ENCODE measurements around the gene SLC1A3.

Gene SLC1A3

DNA sequence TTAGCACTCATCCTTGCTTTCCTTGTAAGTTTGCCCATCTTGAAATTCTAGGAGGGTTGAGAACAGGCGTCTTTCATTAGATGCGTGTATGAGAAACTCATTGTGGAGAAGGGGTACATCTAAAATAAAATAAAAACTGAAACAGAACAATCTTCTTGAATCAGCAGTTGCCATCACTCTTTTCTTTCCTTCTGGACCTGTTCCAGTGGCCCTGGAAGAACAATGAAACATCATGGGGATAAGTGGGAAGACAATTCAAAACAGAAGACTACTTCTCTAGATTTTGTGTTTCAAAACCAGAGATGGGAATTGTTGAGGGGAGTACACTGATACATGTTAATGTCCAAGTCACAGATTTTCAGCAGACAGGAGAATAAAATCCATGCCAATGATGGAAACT lies 59.9 kb downstream of the SLC1A3 start:
- H3K9me3 Mint-ChIP-seq = no peaks in the 10 kb centered on the region
- no peaks in the 10 kb centered on the region for H3K27me3 Mint-ChIP-seq (ENCODE audit: low read depth)
- TF ChIP-seq, protein P1, sequence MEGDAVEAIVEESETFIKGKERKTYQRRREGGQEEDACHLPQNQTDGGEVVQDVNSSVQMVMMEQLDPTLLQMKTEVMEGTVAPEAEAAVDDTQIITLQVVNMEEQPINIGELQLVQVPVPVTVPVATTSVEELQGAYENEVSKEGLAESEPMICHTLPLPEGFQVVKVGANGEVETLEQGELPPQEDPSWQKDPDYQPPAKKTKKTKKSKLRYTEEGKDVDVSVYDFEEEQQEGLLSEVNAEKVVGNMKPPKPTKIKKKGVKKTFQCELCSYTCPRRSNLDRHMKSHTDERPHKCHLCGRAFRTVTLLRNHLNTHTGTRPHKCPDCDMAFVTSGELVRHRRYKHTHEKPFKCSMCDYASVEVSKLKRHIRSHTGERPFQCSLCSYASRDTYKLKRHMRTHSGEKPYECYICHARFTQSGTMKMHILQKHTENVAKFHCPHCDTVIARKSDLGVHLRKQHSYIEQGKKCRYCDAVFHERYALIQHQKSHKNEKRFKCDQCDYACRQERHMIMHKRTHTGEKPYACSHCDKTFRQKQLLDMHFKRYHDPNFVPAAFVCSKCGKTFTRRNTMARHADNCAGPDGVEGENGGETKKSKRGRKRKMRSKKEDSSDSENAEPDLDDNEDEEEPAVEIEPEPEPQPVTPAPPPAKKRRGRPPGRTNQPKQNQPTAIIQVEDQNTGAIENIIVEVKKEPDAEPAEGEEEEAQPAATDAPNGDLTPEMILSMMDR (IDR thresholded peaks at IDR 0.05; ENCODE audit: unreplicated experiment in 3 of 3) = no peak
- no peak overlapping the region for H3K4me3 Mint-ChIP-seq
- H3K4me1 Mint-ChIP-seq = peaks cover 30% of the 10 kb centered on the region
- peaks cover 3% of the 10 kb centered on the region for H3K36me3 Mint-ChIP-seq (ENCODE audit: low read depth)
- H3K27ac Mint-ChIP-seq = peak overlapping the region in 2 of 3 experiments; percentile 44 to 50

DNA sequence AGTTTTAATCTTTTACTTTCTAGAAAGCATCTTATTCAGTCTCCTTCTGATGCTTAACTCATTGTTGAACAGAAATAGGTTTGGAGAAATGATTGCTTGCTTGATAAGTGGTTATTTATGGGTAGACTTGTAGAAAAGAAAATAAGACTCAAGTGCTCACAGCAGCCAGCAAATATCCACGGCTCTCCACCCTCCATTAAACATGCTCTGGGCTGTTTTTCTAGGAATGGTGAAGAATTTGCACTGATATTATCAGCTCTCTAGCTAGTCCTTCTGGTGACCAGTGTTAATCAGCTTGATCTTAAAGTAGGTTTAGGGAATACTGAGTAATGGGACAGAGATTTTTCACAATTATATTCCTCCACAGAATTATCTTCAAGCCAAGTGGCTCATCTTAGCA lies 60.6 kb downstream of the SLC1A3 start:
- TF ChIP-seq, protein P1 (IDR thresholded peaks at IDR 0.05; ENCODE audit: unreplicated experiment in 3 of 3) = no peak
- H3K27ac Mint-ChIP-seq = peak overlapping the region; percentile 22 to 44 (median 27)
- peaks cover 3% of the 10 kb centered on the region for H3K36me3 Mint-ChIP-seq (ENCODE audit: low read depth)
- H3K9me3 Mint-ChIP-seq = no peaks in the 10 kb centered on the region
- H3K4me1 Mint-ChIP-seq = peaks cover 30% of the 10 kb centered on the region
- H3K4me3 Mint-ChIP-seq = no peak overlapping the region
- H3K27me3 Mint-ChIP-seq (ENCODE audit: low read depth) = no peaks in the 10 kb centered on the region

DNA sequence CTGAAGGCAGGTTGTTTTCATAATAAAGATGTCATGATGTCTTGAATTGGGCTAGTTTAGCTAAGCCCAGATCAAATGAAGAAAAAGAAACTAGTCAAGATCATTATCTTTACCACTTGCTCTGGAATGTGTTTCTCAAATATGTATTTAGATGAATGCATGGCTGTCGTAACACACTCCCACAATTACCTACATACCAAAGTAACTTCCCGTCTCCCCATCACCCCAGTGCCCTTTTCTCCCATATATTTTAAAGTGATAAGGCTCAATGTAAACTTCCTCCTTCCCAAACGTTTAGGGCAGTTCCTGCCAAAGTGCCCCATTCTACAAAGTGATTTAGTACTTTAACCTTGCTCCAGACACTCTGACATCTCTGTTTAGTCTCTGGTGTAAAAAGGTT lies 61.4 kb downstream of the SLC1A3 start:
- TF ChIP-seq, protein P1 (IDR thresholded peaks at IDR 0.05; ENCODE audit: unreplicated experiment in 3 of 3) = no peak
- H3K4me3 Mint-ChIP-seq = no peak overlapping the region
- no peaks in the 10 kb centered on the region for H3K27me3 Mint-ChIP-seq (ENCODE audit: low read depth)
- peaks cover 3% of the 10 kb centered on the region for H3K36me3 Mint-ChIP-seq (ENCODE audit: low read depth)
- H3K9me3 Mint-ChIP-seq = no peaks in the 10 kb centered on the region
- peaks cover 24% of the 10 kb centered on the region for H3K4me1 Mint-ChIP-seq
- no peak overlapping the region for H3K27ac Mint-ChIP-seq

DNA sequence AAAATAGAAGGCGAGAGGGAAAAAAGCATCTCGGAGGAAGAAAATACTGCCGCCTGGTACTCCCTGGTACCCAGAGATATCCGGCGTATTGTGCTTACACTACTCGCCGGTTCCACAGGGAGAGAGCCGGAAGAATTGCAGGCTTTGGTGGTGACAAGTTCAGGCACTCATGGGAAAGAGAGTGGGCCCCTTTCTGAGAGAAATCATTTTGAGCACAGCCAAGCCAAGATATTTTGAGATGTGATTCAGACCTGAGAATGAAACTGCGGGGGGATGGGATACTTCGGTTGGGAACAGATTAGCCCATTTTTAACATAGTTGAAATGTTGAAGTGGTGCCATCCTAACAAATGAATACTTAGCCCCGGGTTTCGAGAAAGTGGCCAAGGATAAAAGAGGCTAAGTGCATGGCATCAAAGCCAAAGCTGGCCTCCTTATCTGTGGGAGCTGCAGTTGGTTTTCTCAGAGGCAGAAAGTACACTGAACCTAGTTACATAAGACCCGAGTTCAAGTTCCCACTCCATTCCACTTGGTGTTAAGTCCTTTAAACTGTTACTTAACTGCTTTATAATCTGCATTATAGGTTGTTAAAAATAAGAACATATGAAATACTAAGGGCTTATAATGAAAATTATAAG lies 62.7 kb downstream of the SLC1A3 start:
- H3K4me3 Mint-ChIP-seq = no peak overlapping the region
- H3K27me3 Mint-ChIP-seq (ENCODE audit: low read depth) = no peaks in the 10 kb centered on the region
- H3K36me3 Mint-ChIP-seq (ENCODE audit: low read depth) = no peaks in the 10 kb centered on the region
- H3K4me1 Mint-ChIP-seq = peaks cover 24% of the 10 kb centered on the region
- no peaks in the 10 kb centered on the region for H3K9me3 Mint-ChIP-seq
- no peak overlapping the region for H3K27ac Mint-ChIP-seq
- TF ChIP-seq, protein P1 (IDR thresholded peaks at IDR 0.05; ENCODE audit: unreplicated experiment in 3 of 3) = no peak

DNA sequence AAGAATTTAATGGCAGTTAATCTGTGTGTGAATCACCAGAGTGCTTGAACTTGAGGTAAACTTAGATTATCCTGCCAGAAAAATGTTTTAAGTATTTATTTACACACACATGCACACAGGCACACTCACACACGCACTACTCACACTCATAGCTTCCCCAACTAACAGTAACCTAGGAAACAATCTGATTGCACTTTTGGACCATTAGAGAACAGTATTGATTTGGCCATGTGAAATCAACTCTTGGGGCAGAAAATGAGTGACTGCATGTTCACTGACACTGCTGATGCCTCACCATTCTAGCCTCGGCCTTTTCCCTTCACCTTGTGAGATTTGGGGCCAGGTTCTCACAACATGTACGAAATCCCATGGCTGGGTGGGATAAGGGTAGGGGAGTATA lies 64.1 kb downstream of the SLC1A3 start:
- H3K4me3 Mint-ChIP-seq = no peak overlapping the region
- H3K4me1 Mint-ChIP-seq = peaks cover 24% of the 10 kb centered on the region
- no peaks in the 10 kb centered on the region for H3K9me3 Mint-ChIP-seq
- H3K27me3 Mint-ChIP-seq (ENCODE audit: low read depth) = no peaks in the 10 kb centered on the region
- H3K27ac Mint-ChIP-seq = no peak overlapping the region
- no peaks in the 10 kb centered on the region for H3K36me3 Mint-ChIP-seq (ENCODE audit: low read depth)
- TF ChIP-seq, protein P1 (IDR thresholded peaks at IDR 0.05; ENCODE audit: unreplicated experiment in 3 of 3) = no peak

DNA sequence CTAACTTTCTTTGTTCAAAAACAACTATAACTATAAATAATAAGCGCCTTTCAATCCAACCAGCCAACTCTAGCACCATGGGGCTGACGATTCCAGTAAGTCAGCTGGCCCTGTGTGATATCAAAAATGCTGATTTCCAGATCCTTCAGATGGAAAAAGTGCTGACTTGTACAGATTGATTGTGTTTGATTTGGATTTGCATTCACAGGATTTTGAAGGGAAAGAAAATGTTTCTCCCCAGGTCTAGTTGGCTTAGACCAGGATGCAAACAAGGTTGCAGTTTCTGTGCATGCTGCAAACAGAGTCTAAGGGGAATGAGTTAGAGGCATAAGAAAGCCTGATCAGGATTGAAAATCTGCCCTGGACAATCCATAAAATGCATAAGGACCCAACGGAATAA lies 68.9 kb downstream of the SLC1A3 start:
- no peaks in the 10 kb centered on the region for H3K36me3 Mint-ChIP-seq (ENCODE audit: low read depth)

More for the DNA sequence above, 68.9 kb downstream of the SLC1A3 start:
- H3K27ac Mint-ChIP-seq = peak overlapping the region in 1 of 3 experiments; percentile 16
- H3K27me3 Mint-ChIP-seq (ENCODE audit: low read depth) = no peaks in the 10 kb centered on the region
- no peak overlapping the region for H3K4me3 Mint-ChIP-seq
- no peaks in the 10 kb centered on the region for H3K9me3 Mint-ChIP-seq
- TF ChIP-seq, protein P1 (IDR thresholded peaks at IDR 0.05; ENCODE audit: unreplicated experiment in 3 of 3) = no peak
- no peaks in the 10 kb centered on the region for H3K4me1 Mint-ChIP-seq
